Lung (tissue), 12 donors: ENCODE measurements around the gene NEAT1. TPM values are rescaled to one million over a fixed set of nuclear protein-coding genes. Genes with fewer than 3 reads are reported as not detected.

Source experiments
- ATAC-seq: fragments of 200-7000 bp; cut with Tn5 transposase; one replicate; pipeline ENCODE4 v1.9.1; 2020; ENCODE audit warnings: moderate number of reproducible peaks; ENCODE audit not compliant: insufficient read depth, low FRiP score
- DNase-seq, 3 donors: peaks; one replicate each; pipeline ENCODE4 v3.0.0-alpha.2; 2013 to 2017
- H3K27ac ChIP-seq, 2 donors: one replicate each; pipeline ENCODE4 v1.5.1; 2013; ENCODE audit warnings: mild to moderate bottlenecking in 2 of 2, moderate library complexity in 2 of 2, control low read depth in 1 of 2, inconsistent platforms in 1 of 2, low read depth in 1 of 2, low read length in 1 of 2
- H3K27me3 ChIP-seq, 3 donors: one replicate each; pipeline ENCODE4 v1.5.1; 2013; ENCODE audit warnings: low read length in 2 of 3; ENCODE audit not compliant: control insufficient read depth in 3 of 3, insufficient read depth in 3 of 3
- H3K36me3 ChIP-seq, 4 donors: one replicate each; pipeline ENCODE4 v1.5.1; 2013; ENCODE audit warnings: low read length in 4 of 4, mild to moderate bottlenecking in 1 of 4, moderate library complexity in 1 of 4; ENCODE audit not compliant: control insufficient read depth in 4 of 4, insufficient read depth in 4 of 4
- H3K4me1 ChIP-seq, 5 donors: one replicate each; pipeline ENCODE4 v1.5.1; 2013; ENCODE audit warnings: low read length in 5 of 5, mild to moderate bottlenecking in 2 of 5, moderate library complexity in 1 of 5; ENCODE audit not compliant: control insufficient read depth in 5 of 5, insufficient read depth in 5 of 5
- H3K4me3 ChIP-seq: one replicate; pipeline ENCODE4 v1.5.1; 2013; ENCODE audit warnings: mild to moderate bottlenecking, control low read depth, moderate library complexity
- H3K9ac ChIP-seq, 2 donors: one replicate each; pipeline ENCODE4 v1.5.1; 2013; ENCODE audit warnings: low read length in 2 of 2, control low read depth in 1 of 2; ENCODE audit not compliant: insufficient read depth in 1 of 2
- H3K9me3 ChIP-seq, 4 donors: one replicate each; pipeline ENCODE4 v1.5.1; 2013; ENCODE audit warnings: low read length in 3 of 4, mild to moderate bottlenecking in 1 of 4, moderate library complexity in 1 of 4; ENCODE audit not compliant: control insufficient read depth in 4 of 4, insufficient read depth in 3 of 4
- WGBS, 2 donors: extraction: QIAGEN DNeasy Blood & Tissue Kit; methylation state at CpG; one replicate each; pipeline ENCODE4 v1.1.7; 2013; 5-methylcytosine and 5-hydroxymethylcytosine counted together
- polyA plus RNA-seq, 2 donors: library from polyadenylated mRNA; stranded (reverse); fragments of 200-250 nt; gene quantifications; one replicate each; pipeline ENCODE4 v1.2.1, GENCODE V29; 2013
- total RNA-seq, 2 donors: library from RNA; depleted of rRNA in 1 of 2; stranded (reverse); fragments of >200 nt in 1 of 2; gene quantifications; one replicate each; pipeline ENCODE4 v1.2.1, GENCODE V29; 2014 to 2021
- TF ChIP-seq, protein P1 (sequence below): IDR thresholded peaks from 2 replicates; pipeline ENCODE4 v1.5.1; 2012; ENCODE audit warnings: mild to moderate bottlenecking; ENCODE audit errors: control extremely low read depth, extremely low read depth
- donor health status: control.
- donor health status: control.
- donor health status: Bipolar disorder and iron deficiency.
- donor health status: healthy.
- donor health status: DM: yes; HTN: yes; CAD: no.

The NEAT1 gene
- total and polyA plus RNA-seq, 4 donors: 481 to 1,176 (median 715) TPM

DNA sequence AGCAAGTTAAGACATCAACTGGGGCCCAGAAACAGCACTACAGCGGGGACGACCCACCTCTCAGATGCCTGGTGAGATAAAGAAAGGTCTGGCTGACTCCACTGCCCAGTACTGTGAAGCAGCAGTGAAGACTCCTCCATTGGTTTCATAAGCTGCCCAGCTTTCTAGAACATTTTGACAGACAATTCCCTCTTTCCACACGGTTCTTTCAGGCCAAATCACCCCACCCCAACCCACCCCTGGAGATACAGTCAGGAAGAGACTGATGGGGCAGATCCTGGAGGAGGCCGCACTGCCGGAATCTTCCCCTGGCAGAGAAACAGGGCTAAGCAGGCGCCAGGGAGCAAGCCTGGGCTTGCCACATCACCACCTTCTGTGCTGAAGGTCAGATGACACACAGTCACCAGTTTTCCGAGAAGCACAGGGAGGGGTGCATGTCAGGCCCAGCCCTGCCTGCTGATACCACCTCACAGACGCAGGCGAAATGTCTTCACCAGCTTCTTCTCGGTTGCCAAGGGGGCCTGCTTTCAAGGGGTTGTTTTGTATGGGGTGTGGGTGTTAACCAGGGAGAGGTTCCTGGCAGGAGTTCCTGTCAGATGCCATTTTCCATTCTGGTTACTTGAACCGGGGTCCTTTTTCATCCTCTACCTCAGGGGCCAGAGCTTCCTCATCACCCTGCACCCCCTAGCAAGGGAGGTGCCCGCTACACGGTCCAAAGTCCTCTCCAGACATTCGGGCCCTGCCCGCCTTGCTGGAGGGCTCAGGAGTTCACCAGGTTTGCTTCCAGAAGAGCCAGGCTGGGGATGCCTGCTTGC is 1.4 kb upstream of the NEAT1 start:
- DNase-seq (peak; percentile 67 to 80 (median 71)), ATAC-seq (peak; percentile 23)
- Histone ChIP-seq H3K27me3 (no peaks in the 10 kb centered on the region), H3K9ac (peak overlapping the region in 1 of 2 donors; percentile 95), H3K27ac (peak overlapping the region; percentile 98 to 100), H3K4me3 (peak overlapping the region; percentile 22), H3K4me1 (peaks cover 0 to 91% (median 48%) of the 10 kb centered on the region in 5 donors), H3K36me3 (no peaks in the 10 kb centered on the region), H3K9me3 (no peaks in the 10 kb centered on the region)
- TF ChIP-seq, protein P1, sequence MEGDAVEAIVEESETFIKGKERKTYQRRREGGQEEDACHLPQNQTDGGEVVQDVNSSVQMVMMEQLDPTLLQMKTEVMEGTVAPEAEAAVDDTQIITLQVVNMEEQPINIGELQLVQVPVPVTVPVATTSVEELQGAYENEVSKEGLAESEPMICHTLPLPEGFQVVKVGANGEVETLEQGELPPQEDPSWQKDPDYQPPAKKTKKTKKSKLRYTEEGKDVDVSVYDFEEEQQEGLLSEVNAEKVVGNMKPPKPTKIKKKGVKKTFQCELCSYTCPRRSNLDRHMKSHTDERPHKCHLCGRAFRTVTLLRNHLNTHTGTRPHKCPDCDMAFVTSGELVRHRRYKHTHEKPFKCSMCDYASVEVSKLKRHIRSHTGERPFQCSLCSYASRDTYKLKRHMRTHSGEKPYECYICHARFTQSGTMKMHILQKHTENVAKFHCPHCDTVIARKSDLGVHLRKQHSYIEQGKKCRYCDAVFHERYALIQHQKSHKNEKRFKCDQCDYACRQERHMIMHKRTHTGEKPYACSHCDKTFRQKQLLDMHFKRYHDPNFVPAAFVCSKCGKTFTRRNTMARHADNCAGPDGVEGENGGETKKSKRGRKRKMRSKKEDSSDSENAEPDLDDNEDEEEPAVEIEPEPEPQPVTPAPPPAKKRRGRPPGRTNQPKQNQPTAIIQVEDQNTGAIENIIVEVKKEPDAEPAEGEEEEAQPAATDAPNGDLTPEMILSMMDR: no peak
- WGBS, 2 donors: 3 to 4% methylated on average over 15 of the region's 15 CpGs

DNA sequence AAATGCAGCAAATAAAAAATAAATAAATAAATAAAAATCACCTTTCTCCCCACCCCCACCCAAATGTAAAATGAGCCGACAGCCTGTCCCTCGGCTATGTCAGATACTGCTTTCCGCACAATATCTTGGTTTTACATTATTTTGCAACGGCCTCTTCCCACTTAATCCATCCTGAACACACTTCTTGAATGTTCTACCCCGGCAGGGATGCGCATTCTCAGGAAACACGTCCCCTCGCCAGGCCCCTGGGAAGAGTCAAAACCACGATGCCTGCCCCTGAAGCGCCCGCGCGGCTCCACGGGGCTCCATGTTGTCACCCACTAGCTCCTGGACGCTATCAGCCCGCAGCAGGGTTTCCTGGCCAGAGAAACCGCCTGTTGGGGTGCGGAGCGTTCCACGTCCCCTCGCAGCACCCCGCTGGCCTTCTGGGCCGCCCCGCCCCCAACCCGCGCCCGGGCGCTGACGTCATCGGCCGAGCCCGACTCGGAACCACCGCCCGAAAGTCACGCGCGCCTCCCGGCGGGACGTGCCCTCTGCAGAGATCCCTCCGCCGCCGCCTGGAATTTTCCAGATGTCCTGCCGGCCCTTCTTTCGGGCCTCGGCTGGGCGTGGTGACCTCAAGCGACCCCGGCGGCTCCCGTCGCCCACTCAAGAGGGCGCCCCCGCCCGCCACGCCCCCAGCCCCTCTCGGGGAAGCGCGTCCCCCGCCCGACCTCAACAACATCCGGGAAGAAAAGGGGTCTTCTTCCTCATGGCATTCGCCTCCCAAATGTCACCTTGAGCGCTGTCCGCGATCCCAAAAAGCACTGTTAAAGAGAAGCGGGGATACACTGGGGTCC is 585 bp upstream of the NEAT1 start:
- H3K9me3 ChIP-seq: no peaks in the 10 kb centered on the region
- TF ChIP-seq, protein P1: no peak
- peak; percentile 17 for ATAC-seq
- 0 to 1% methylated on average over 60 to 68 of the region's 68 CpGs for WGBS, 2 donors
- H3K27me3 ChIP-seq: no peaks in the 10 kb centered on the region
- peaks cover 0 to 91% (median 52%) of the 10 kb centered on the region in 5 donors for H3K4me1 ChIP-seq
- peak overlapping the region; percentile 98 to 100 for H3K27ac ChIP-seq
- H3K36me3 ChIP-seq: peaks cover 0 to 6% (median 1%) of the 10 kb centered on the region in 4 donors
- DNase-seq: peak; percentile 98 to 99 (median 98)
- peak overlapping the region; percentile 76 for H3K4me3 ChIP-seq
- peak overlapping the region; percentile 74 to 95 for H3K9ac ChIP-seq

DNA sequence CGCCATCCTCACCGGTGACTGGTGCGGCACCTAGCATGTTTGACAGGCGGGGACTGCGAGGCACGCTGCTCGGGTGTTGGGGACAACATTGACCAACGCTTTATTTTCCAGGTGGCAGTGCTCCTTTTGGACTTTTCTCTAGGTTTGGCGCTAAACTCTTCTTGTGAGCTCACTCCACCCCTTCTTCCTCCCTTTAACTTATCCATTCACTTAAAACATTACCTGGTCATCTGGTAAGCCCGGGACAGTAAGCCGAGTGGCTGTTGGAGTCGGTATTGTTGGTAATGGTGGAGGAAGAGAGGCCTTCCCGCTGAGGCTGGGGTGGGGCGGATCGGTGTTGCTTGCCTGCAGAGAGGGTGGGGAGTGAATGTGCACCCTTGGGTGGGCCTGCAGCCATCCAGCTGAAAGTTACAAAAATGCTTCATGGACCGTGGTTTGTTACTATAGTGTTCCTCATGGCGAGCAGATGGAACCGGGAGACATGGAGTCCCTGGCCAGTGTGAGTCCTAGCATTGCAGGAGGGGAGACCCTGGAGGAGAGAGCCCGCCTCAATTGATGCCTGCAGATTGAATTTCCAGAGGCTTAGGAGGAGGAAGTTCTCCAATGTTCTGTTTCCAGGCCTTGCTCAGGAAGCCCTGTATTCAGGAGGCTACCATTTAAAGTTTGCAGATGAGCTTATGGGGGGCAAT is 1.1 kb downstream of the NEAT1 start:
- DNase-seq: peak in 2 of 3 donors; percentile 51 to 58
- no peak for ATAC-seq
- WGBS, 2 donors: 0 to 6% methylated on average over 19 of the region's 19 CpGs
- H3K9ac ChIP-seq: peak overlapping the region; percentile 74 to 95
- TF ChIP-seq, protein P1: no peak
- no peaks in the 10 kb centered on the region for H3K27me3 ChIP-seq
- peaks cover 0 to 7% (median 4%) of the 10 kb centered on the region in 4 donors for H3K36me3 ChIP-seq
- peak overlapping the region; percentile 98 to 100 for H3K27ac ChIP-seq
- H3K4me1 ChIP-seq: peaks cover 0 to 75% (median 41%) of the 10 kb centered on the region in 5 donors
- H3K4me3 ChIP-seq: peak overlapping the region; percentile 76
- H3K9me3 ChIP-seq: no peaks in the 10 kb centered on the region
